Testis (tissue), 2 donors: Measurements from ENCODE around the gene UBQLN4.

Source experiments
- CTCF ChIP-seq, 3 experiments: fragments of 450-650 bp in 2 of 3; fragments of 200-600 bp in 1 of 3; sonication (generic) in 1 of 3; IDR thresholded peaks; one replicate each; pipeline ENCODE4 v1.5.1; 2016 to 2019; ENCODE audit warnings: antibody characterized with exemption in 3 of 3, mild to moderate bottlenecking in 2 of 3, moderate library complexity in 1 of 3
- POLR2A ChIP-seq: fragments of 450-650 bp; IDR thresholded peaks from one replicate; pipeline ENCODE4 v1.6.1; 2017; ENCODE audit warnings: antibody characterized with exemption, mild to moderate bottlenecking, moderate library complexity

- TF ChIP-seq CTCF (IDR thresholded peaks at IDR 0.05) = no peak
- no peak for TF ChIP-seq POLR2A
Measured at GRCh38 chr1:156064615-156065014, 11.0 kb upstream of the UBQLN4 start.
